Left ventricle myocardium superior (tissue), 1 donor: Measurements from ENCODE around the gene ATG4D. TPM values are rescaled to one million over a fixed set of nuclear protein-coding genes. Genes with fewer than 3 reads are reported as not detected.
"Not testable (repeated sequence)": the region's sequence is repeated elsewhere in the genome, so short reads cannot be mapped to it uniquely, and the experiment has no call there.

Source experiments
- ATAC-seq: fragments of 200-7000 bp; cut with Tn5 transposase; one replicate; pipeline ENCODE4 v1.9.1; 2020; ENCODE audit warnings: mild to moderate bottlenecking, moderate library complexity
- DNase-seq: peaks from one replicate; pipeline ENCODE4 v3.0.0-alpha.2; 2020
- intact Hi-C: fragments of 100-400 bp; cut with micrococcal nuclease; formaldehyde crosslinking; loops from one replicate; pipeline ENCODE4 v1.11.0; 2022
- total RNA-seq: library from RNA; stranded (reverse); fragmentation: NEBNext Ultra II Directional; extraction: Animal tissue kit (Norgen Biotek cat#: 25700); gene quantifications from one replicate; pipeline ENCODE4 v1.2.1, GENCODE V29; 2021
- donor health status: DM: no; HTN: yes; CAD: no; lungs with severe emphysema.

Gene ATG4D
- total RNA-seq, 1 donor from 2014 or later: 61.4 TPM

DNA sequence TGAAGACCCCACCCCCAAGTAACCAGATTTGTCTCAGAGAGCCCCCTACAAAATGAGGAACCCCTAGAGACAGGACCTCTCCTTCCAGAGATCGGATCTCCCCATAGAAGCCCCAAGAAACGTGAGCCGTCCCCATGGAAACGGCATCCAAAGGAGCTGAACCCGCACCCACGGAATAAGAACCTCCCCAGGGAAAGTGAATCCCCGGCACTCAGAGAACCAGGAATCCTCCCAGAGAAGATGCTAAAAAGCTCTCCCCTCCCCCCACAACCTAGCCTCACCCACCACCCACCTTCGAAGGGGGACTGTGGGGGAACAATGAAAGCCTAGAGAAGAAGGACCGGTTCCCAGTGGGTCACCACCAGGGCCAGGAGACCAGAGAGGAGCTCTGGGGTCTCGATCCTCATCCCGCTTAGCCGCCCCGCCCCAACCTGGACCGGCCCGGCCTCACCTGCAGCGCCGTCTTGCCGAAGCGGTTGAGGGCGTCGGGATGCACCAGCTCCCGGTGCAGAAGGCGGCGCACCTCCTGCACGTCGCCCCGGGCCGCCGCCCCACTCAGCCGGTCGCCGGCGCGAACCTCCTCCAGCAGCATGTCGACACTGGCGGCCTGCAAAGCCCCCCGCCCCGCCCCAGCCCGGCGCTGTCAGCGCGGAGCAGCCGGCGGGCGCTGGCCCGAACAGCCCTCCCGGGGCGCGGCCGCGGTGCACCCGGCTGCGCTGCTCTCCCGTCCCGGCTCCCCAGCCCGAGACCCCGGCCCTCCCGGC lies 24.5 kb downstream of the ATG4D start:
- intact Hi-C loops: no loop called here
- ATAC-seq: no peak
- DNase-seq: no peak

DNA sequence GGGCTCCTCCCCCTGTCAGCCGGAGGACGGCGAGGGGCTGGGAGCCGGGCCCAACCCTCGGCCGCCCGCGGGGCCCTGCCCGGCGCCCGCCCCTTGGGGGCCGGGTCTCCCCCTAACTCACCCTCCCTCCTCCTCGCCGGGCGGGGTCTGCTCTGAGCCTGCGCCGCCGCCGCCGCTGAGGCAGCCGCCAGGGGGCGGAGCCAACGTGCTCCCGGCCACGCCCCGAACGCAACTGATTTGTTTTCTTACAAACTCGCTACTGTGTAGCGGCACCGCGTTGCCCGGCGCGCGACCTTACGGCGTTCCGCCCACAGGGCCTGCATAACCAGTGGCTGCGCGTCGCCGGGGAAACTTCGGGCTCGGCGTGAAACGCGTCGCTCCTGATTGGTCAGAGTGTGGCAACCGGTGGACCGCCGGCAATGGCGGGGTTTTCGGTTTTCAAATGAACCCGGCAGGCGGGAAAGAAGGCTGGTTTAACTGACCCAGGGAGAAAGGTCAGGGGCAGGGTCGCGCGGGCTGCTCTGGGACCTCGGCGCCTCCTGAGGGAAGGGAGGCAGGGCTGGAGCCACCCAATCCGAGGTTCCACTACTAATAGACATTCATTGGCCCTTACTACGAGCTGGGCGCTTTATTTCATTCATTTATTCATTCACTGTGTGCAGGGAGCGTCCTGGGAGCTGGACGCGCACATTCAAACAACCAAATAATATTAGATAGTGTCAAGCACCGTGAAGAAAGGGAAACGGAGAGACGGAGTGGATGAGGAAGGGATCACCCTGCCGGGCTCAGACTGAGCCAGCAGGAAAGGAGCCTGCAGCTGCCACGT lies 25.3 kb downstream of the ATG4D start, which contains the start of gene CDKN2D:
CDKN2D (minus strand) TSS at position 154 of the 826 bp plus-strand sequence. CDS start 326 bp downstream, outside the sequence.
- DNase-seq (peak; percentile 100), ATAC-seq (peak; percentile 84)
- intact Hi-C loops: no loop called here

DNA sequence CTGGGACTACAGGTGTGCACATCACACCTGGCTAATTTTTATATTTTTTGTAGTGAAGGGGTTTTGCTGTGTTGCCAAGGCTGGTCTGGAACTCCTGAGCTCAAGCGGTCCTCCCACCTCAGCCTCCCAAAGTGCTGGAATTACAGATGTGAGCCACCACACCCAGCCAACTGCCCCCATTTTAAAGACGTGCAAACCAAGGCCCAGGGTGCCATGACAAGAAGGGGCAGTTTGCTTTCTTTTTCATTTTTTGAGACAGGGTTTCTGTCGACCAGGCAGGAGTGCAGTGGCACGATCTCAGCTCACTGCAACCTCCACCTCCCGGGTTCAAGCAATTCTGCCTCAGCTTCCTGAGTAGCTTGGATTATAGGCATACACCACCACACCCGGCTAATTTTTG lies 30.1 kb downstream of the ATG4D start:
- ATAC-seq, intact Hi-C loops, DNase-seq: not testable (repeated sequence)

DNA sequence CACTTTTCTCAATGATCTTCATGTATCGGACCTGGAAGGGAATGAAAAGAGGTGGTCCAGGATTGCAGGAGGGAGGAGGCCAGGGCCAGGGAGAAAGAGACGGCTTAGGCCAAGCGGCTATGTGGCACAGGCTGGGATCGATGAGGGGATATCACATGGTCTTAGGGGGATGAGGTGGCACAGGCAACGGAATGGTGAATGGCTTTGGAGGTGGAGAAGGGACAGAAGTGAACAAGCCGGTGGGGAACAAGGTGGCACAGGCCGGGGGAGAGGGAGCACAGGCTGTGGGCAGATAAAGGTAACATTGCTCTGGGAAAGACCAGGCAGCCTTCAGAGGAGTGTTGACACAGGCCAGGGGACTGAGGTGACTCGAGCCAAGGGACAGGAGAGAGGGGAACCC lies 30.8 kb downstream of the ATG4D start:
- DNase-seq (no peak), ATAC-seq (no peak)
- intact Hi-C loops: no loop called here

DNA sequence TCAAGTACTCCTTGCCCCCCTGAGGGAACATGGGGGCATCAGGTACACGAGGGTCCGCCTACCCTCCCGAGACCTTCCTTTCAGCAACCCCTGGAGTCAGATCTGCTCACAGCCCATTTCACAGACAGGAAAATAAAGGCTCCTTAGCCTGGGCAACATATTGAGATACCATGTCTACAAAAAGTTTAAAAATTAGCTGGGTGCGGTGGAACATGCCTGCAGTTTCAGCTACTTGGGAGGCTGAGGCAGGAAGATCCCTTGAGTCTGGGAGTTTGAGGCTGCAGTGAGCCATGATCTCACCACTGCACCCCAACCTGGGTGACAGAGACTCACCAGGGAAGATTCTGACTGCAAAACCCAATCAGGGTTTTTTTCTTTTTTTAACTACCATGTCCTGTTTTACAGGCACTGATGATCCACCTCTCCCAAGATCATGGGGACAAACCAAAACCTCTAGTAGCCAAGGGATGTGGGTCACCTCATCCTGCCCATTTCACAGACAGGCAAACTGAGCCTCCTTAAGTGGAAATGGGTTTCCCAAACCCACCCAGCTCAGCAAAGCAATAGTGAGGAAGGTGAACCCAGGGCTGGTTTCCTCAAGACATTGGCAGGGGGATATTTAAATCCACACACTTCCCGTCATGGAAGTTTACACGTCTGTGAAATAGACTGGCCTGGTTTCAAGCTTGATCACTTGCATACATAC lies 31.5 kb downstream of the ATG4D start:
- ATAC-seq (no peak), DNase-seq (no peak)
- intact Hi-C loops: no loop called here

DNA sequence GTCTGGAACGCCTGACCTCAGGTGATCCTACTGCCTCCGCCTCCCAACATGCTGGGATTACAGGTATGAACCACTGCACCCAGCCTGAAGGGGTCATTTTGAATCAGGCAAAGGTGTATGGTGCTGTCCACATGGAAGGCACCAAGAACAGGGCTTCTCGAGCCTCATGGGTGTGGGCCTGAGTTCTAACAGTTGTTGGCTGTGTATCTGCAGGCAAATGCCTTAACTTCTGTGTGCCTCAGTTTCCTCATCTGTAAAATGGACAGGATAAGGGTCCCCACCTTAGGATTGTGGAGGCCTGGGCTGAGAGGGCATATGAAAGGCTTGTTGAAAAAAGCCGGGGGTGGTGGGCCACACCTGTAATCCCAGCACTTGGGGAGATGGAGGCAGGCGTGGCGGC lies 34.2 kb downstream of the ATG4D start:
- intact Hi-C loops: no loop called here
- ATAC-seq: no peak

DNA sequence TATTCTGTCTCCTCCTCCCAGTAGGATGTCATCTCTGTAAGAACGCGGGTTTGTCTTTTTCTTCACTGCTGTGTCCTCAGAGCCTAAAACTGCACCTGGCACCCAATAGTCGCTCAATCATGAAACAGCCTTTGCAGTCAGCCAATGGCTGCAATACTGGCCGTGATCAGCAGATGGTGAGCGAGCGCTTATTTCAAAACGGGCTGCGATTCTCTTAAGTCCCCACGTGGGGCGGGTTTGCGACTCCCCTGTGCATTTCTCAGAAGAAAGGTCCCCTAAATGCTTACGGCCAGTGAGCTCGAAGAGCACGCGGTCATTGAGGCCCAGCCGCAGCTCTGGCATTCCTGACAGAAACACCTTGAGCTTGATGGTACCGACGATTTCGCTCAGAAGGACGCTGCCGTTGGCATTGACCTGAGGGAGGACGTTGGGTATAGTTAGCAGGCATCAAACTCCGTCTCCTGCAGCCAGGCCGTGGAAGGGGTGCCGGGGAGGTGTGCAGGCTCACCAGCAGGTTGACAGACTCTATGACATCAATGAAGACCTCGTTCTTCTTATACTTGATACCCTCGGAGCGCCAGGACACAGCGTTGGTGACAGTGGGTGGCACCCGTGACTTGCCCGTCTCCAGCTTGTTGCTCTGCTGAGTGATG lies 37.4 kb downstream of the ATG4D start:
- ATAC-seq (peak; percentile 94), DNase-seq (peak; percentile 90)
- intact Hi-C loops: loop anchor here (2.0 kb wide), 1 partner anchor 64 kb away; no protein-coding TSS in a partner anchor

More for the DNA sequence above, 34.2 kb downstream of the ATG4D start:
- no peak for DNase-seq

DNA sequence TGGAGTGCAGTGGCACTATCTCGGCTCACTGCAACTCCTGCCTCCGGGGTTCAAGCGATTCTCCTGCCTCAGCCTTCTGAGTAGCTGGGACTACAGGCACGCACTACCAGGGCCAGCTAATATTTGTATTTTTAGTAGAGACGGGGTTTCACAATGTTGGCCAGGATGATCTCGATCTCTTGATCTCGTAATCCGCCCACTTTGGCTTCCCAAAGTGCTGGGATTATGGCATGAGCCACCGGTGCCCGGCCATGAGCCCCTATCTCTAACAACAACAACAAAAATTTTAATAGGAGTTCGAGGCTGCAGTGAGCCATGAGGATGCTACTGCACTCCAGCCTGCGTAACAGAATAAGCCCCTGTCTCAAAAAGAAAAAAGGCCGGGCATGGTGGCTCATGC lies 38.4 kb downstream of the ATG4D start:
- ATAC-seq (no peak), DNase-seq (no peak)

DNA sequence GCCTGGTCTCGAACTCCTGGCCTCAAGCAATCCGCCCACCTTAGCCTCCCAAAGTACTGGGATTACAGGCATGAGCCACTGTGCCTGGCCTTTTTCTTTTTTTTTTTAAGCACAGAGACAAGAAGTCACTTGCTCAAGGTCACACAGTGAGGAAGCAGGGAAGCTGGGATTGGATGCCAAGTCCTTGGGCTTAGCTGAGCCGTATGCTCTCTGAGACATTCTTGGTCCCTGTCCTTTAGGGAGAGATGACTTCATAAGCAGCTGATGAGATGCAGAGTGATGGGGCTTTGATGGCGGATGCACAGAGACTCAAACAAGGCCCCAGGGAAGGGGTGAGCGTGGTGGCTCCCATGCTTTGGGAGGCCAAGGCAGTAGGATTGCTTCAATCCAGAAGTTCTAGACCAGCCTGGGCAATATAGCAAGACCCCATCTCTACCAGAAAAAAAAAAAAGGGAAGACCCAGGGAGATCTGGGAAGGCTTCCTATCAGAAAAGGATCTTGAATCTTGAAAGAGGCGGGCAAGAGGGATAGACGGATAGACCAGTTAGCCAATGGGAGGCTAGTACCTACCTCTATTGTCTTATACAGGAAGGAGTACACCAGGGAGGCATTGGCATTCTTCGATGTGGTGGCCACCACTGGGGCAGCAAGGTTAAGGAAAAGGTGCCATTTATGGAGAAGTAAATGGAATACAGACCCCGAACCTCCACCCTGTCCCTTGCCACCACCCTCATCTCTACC lies 39.5 kb downstream of the ATG4D start:
- intact Hi-C loops: no loop called here
- no peak for DNase-seq
- ATAC-seq: no peak

More for the DNA sequence above, 38.4 kb downstream of the ATG4D start:
- intact Hi-C loops: no loop called here

DNA sequence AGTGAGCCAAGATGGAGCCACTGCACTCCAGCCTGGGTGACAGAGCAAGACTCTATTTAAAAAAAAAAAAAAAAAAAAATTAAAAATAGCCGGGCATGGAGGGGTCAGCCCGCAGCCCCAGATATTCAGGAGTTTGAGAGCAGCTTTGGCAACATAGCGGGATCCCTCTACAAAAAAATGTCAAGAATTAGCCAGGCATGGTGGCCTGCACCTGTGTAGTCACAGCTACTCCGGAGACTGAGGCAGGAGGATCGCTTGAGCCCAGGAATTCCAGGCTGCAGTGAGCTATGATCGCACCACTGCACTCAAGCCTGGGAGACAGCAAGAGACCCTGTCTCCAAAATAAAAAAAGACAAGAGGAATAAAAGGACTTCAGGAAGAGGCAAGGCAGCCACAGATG lies 42.7 kb downstream of the ATG4D start:
- ATAC-seq (no peak), DNase-seq (no peak)
- intact Hi-C loops: no loop called here

DNA sequence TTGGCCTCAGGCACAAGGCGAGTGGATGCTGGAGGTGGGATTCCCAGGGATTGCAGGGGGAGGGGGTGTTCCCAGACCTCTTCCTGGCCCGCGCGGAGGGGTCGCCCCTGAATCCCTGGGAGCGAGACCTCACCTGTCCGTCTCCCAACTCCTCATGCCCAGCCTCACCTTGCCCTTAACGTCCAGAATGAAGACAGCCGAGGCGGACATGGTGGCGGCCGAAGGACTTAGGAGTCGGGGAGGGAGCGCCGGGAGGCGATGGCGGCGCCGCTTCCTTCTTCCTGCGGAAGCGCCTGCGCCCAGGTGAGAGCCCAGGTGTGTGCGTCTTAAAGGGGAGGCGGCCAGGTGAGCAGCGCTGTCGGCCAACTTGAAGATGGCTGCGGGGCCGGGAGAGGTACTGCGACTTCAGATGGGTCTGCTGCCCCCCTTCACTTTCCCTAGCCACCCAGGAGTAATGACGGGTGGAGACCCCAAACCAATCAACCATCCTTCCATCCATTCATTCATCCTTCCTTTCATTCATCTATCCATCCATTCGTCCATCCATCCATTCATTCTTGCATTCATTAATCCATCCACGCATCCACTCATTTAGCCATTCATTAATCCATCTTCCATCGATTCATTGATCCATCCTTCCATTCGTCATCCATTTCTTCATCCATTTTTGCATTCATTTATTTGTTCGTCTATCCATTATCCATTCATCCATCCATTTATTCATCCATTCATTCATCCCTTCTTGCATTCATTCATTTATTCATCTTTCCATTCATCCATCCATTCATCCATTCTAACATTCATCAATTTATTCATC lies 43.5 kb downstream of the ATG4D start, which contains the start of gene AP1M2:
AP1M2 (minus strand) TSS at position 291 of the 817 bp plus-strand sequence; CDS start at position 210, 81 bp downstream.
- intact Hi-C loops: no loop called here
- DNase-seq (no peak), ATAC-seq (no peak)

DNA sequence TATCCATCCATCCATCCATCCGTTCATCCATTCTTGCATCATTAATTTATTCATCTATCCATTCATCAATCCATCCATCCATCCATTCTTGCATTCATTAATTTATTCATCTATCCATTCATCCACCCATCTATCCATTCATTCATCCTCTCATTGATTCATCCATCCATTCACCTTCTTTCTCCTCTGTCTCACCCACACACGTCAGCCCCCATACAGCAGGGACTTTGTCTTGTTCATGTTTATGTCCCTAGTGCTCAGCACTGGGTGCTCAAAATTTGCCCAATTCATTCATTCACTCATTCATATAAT lies 44.1 kb downstream of the ATG4D start:
- DNase-seq (no peak), ATAC-seq (no peak)
- intact Hi-C loops: no loop called here

DNA sequence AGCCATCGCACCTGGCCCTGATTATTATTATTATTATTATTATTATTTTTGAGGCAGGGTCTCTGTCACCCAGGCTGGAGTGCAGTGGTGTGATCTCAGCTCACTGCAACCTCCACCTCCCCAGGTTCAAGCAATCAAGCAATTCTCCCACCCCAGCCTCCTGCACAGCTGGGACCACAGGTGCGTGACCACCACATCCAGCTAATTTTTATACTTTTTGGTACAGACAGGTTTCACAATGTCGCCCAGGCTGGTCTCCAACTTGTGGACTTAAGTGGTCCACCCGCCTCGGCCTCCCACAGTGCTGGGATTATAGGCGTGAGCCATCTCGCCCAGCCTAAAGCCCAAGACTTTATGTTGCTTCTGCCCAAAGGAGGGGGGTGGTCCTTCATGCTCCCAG lies 49.4 kb downstream of the ATG4D start:
- intact Hi-C loops: no loop called here
- ATAC-seq (no peak), DNase-seq (no peak)

DNA sequence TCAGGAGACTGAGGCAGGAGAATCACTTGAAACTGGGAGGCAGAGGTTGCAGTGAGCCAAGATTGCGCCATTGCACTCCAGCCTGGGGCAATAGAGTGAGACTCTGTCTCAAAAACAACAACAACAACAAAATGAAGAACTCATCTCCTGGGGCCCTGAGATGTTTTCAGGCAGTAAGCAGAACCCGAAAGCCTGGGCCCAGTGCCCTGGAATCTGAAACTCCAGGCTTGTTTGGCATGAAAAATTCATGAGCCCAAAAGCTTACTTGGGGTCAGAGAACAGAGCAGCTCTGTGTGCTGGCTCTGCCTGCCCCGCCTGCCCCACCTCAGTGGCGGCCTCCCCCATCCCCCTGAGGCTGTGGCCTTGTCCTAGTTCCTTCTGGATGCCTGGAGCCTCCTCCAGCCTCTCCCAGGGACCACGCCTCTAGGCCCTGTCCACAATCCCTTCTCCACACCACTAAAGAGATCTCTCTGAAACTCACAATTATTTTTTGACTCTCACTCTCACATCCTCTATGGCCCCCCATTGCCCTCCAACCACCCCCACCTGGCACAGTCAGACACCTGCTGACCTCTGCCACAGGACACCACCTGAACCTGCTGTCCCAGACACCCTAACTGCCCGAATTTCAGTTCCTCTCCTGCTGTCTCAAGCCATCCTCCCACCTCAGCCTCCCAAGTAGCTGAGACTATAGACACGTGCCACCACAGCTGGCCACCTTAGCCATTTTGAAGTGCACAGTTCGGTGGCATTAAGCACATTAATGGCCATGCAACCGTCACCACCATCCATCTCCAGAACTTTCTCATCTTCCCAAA lies 50.3 kb downstream of the ATG4D start:
- peak; percentile 60 for ATAC-seq
- intact Hi-C loops: no loop called here
- peak; percentile 36 for DNase-seq

DNA sequence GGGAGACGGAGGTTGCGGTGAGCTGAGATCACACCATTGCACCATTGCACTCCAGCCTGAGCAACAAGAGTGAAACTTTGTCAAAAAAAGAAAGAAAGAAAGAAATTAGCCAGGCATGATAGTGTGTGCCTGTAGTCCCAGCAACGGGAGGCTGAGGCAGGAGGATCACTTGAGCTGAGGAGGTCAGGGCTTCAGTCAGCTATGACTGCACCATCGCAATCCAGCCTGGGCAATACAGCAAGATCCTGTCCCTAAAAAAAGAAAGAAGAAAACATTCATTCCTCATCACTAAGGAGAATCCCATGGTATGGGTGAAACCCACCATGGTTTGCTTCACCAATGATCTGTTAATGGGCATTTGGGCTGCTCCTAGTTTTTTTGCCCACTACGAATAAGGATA lies 56.4 kb downstream of the ATG4D start:
- intact Hi-C loops: no loop called here
- no peak for ATAC-seq
- no peak for DNase-seq

DNA sequence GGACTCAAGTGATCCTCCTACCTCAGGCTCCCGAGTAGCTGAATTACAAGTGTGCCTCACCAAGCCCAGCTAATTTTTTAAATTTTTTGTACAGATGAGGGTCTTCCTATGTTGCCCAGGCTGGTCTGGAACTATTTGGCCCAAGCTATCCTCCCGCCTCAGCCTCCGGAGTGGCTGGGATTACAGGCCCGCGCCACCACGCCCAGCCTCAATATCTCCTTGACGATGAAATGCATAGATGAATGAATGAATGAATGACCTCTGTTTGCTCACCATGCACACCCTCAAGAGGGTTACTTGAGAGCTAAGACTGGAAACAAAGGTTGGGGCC lies 58.3 kb downstream of the ATG4D start:
- DNase-seq (no peak), ATAC-seq (no peak)
- intact Hi-C loops: no loop called here
